ENCODE data around the gene SEPTIN2. TPM values are rescaled to one million over a fixed set of nuclear protein-coding genes. Genes with fewer than 3 reads are reported as not detected.
A peak's percentile ranks its signal among the peaks of the same experiment; 100 is the strongest.
"Not testable (repeated sequence)": the region's sequence is repeated elsewhere in the genome, so short reads cannot be mapped to it uniquely, and the experiment has no call there.

Gene SEPTIN2
- total RNA-seq, 2 donors from 2014 or later, result 289 to 405 TPM

DNA sequence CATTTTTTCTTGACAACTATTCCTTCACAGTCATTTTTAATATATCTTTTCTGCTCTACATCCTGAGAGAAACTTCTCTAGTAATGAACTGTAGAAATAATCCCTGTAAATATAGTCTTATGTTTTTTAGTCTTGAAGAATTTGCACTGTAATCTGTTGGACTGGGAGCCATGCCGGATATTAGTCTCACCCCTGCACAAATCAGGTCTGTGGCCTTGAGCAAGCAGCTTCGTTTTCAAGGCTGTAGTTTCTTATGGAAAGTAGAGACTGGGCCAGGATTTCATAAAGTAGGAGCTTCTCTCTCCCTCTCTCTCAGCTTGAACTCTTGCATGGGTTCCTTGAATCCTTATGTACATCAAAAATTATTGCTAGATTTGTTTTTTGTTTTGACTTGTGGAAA, 49.1 kb downstream of the SEPTIN2 start:
- no peaks in the 10 kb centered on the region for H3K36me3 ChIP-seq
- peaks cover 32 to 51% of the 10 kb centered on the region in 2 donors for H3K4me1 ChIP-seq (ENCODE audit: control insufficient read depth in 1 of 2, low read depth in 2 of 2)
- no peaks in the 10 kb centered on the region for H3K27me3 ChIP-seq (replicated peaks; ENCODE audit: insufficient read depth)
- H3K9me3 ChIP-seq, result no peaks in the 10 kb centered on the region
- TF ChIP-seq, protein P1, sequence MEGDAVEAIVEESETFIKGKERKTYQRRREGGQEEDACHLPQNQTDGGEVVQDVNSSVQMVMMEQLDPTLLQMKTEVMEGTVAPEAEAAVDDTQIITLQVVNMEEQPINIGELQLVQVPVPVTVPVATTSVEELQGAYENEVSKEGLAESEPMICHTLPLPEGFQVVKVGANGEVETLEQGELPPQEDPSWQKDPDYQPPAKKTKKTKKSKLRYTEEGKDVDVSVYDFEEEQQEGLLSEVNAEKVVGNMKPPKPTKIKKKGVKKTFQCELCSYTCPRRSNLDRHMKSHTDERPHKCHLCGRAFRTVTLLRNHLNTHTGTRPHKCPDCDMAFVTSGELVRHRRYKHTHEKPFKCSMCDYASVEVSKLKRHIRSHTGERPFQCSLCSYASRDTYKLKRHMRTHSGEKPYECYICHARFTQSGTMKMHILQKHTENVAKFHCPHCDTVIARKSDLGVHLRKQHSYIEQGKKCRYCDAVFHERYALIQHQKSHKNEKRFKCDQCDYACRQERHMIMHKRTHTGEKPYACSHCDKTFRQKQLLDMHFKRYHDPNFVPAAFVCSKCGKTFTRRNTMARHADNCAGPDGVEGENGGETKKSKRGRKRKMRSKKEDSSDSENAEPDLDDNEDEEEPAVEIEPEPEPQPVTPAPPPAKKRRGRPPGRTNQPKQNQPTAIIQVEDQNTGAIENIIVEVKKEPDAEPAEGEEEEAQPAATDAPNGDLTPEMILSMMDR (IDR thresholded peaks at IDR 0.05), result no peak
- DNase-seq (ENCODE audit: low spot score) (no peak), ATAC-seq (ENCODE audit: insufficient number of reproducible peaks, low FRiP score, low read depth) (no peak)
- H3K4me3 ChIP-seq, result no peak overlapping the region
- H3K27ac ChIP-seq, result peak overlapping the region; percentile 14 to 59

DNA sequence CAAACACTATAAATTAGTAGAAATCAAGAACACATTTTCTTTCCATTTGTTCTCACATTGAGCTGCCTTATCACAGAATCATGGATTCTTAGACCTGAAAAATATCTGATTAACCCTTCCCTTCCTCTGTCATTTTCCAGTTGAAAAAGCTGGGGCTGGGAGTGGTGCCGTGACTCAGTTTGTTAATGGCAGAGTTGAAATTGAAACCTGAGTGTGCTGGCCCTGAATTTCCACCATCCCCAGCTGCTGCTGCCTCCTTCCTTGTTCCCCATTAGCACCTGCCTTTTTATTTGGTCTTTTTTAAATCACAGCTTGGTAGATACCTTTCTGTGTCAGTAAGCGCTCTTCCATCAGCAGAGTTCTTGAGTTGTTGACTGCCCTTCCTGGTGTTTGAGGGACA, 51.0 kb downstream of the SEPTIN2 start:
- Histone ChIP-seq H3K9me3 (no peaks in the 10 kb centered on the region), H3K27me3 (replicated peaks; ENCODE audit: insufficient read depth) (no peaks in the 10 kb centered on the region), H3K4me1 (ENCODE audit: control insufficient read depth in 1 of 2, low read depth in 2 of 2) (peaks cover 32 to 51% of the 10 kb centered on the region in 2 donors), H3K4me3 (no peak overlapping the region), H3K36me3 (no peaks in the 10 kb centered on the region), H3K27ac (no peak overlapping the region)
- TF ChIP-seq, protein P1 (IDR thresholded peaks at IDR 0.05), result no peak
- DNase-seq (ENCODE audit: low spot score), result no peak
- ATAC-seq (ENCODE audit: insufficient number of reproducible peaks, low FRiP score, low read depth), result no peak

DNA sequence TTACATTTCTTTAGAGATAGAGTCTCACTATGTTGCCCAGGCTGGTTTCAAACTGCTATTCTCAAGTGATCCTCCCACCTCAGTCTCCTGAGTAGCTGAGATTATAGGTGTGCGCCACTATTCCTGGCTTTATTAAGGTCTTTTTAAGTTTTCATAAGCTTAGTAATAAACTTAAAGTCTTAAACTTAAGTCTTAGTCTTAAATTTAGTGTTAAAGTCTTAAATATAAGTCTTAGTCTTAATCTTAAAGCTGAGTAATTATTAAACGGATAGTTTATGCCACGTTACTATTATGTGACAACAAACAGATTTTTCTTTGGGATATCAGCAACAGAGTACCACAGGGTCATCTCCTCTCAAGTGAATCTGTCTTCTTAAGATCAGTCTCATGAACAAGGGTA, 52.9 kb downstream of the SEPTIN2 start:
- H3K27ac ChIP-seq, result peak overlapping the region; percentile 46 to 58
- H3K4me3 ChIP-seq, result no peak overlapping the region
- ATAC-seq (ENCODE audit: insufficient number of reproducible peaks, low FRiP score, low read depth) (no peak), DNase-seq (ENCODE audit: low spot score) (no peak)
- peaks cover 33 to 54% of the 10 kb centered on the region in 2 donors for H3K4me1 ChIP-seq (ENCODE audit: control insufficient read depth in 1 of 2, low read depth in 2 of 2)
- H3K27me3 ChIP-seq (replicated peaks; ENCODE audit: insufficient read depth), result no peaks in the 10 kb centered on the region
- H3K36me3 ChIP-seq, result no peaks in the 10 kb centered on the region
- TF ChIP-seq, protein P1 (IDR thresholded peaks at IDR 0.05), result no peak
- no peaks in the 10 kb centered on the region for H3K9me3 ChIP-seq

DNA sequence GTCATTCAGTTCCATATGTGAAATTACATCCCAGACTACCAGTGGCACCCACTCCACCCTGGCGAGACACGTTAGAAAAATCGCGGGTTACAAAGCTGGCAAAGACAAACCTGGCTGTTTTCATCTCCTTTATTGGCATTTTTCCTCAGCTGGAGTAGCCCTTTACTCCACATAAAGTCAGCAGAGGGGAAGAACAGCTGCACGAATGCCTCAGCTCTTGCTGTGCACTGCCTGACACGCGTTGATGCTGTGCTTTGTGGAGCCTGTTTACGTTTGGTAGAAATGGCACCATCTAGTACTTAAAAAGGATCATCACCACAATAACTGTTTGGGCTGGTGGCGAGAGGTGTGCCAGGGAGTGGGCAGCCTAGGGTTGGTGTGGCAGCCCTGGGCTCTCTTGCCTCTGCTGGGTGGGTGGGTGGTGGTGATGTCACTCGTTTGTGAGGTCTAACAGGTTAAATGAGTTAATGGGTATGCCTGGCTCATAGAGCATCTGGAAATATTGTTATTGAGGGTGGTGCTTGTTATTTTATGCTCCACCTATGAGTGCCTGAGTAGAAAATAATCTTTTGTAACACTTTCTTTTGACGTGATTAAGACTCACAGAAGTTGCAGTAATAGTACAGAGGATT, 56.8 kb downstream of the SEPTIN2 start:
- H3K27ac ChIP-seq, result no peak overlapping the region
- H3K27me3 ChIP-seq (replicated peaks; ENCODE audit: insufficient read depth), result no peaks in the 10 kb centered on the region
- H3K4me3 ChIP-seq, result no peak overlapping the region
- no peaks in the 10 kb centered on the region for H3K9me3 ChIP-seq
- no peak for DNase-seq (ENCODE audit: low spot score)
- no peaks in the 10 kb centered on the region for H3K36me3 ChIP-seq
- TF ChIP-seq, protein P1 (IDR thresholded peaks at IDR 0.05), result no peak
- ATAC-seq (ENCODE audit: insufficient number of reproducible peaks, low FRiP score, low read depth), result no peak
- peaks cover 15 to 31% of the 10 kb centered on the region in 2 donors for H3K4me1 ChIP-seq (ENCODE audit: control insufficient read depth in 1 of 2, low read depth in 2 of 2)

DNA sequence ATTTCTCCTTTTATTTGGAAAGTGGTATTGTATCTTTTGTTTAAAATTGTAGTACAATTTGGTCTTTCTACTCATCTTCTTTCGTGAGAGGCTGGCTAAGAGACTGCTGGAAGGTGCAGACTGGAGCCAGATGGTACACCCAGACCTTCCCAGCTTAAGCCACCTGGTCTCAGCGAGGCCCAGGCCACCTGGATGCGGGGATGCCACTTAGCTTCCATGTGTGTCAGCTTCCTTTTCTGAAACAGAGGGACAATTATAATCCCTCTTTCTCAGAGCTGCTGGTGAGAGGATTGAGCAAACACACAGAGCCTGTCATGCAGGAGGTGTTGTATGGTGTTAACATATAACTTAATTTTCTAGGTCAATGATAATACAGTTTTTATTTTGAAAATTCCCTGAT, 57.7 kb downstream of the SEPTIN2 start:
- Histone ChIP-seq H3K4me1 (ENCODE audit: control insufficient read depth in 1 of 2, low read depth in 2 of 2) (peaks cover 13 to 26% of the 10 kb centered on the region in 2 donors), H3K4me3 (no peak overlapping the region), H3K9me3 (no peaks in the 10 kb centered on the region), H3K36me3 (no peaks in the 10 kb centered on the region), H3K27me3 (replicated peaks; ENCODE audit: insufficient read depth) (no peaks in the 10 kb centered on the region), H3K27ac (no peak overlapping the region)
- TF ChIP-seq, protein P1 (IDR thresholded peaks at IDR 0.05), result no peak
- ATAC-seq (ENCODE audit: insufficient number of reproducible peaks, low FRiP score, low read depth) (no peak), DNase-seq (ENCODE audit: low spot score) (no peak)

DNA sequence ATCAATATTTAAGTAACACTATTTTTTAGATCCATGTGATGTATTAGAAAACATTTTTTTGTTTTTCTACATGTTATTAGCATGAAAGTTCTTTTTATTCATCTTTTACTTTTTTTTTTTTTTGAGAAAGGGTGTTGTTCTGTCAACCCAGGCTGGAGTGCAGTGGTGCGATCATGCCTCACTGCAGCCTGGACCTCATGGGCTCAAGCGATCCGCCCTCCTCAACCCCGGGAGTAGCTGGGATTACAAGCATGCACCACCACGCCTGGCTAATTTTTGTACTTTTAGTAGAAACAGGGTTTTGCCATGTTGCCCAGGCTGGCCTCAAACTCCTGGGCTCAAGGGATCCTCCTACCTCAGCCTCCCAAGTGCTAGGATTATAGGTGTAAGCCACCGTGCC, 58.2 kb downstream of the SEPTIN2 start:
- not testable (repeated sequence) for H3K27ac ChIP-seq; DNase-seq (ENCODE audit: low spot score)

More for the DNA sequence above, 58.2 kb downstream of the SEPTIN2 start:
- H3K9me3 ChIP-seq; ATAC-seq (ENCODE audit: insufficient number of reproducible peaks, low FRiP score, low read depth); H3K27me3 ChIP-seq (replicated peaks; ENCODE audit: insufficient read depth); H3K36me3 ChIP-seq; H3K4me3 ChIP-seq: not testable (repeated sequence)
- H3K4me1 ChIP-seq (ENCODE audit: control insufficient read depth in 1 of 2, low read depth in 2 of 2), result peaks cover 15 to 26% of the 10 kb centered on the region in 2 donors
